Measurements from ENCODE around the gene WNT7A. TPM values are rescaled to one million over a fixed set of nuclear protein-coding genes. Genes with fewer than 3 reads are reported as not detected.
"Not testable (repeated sequence)": the region's sequence is repeated elsewhere in the genome, so short reads cannot be mapped to it uniquely, and the experiment has no call there.

WNT7A gene
- total RNA-seq, 1 donor from 2014 or later, result not detected

GRCh38 chr3:13858768-13859520, 20.9 kb downstream of the WNT7A start:
- Histone ChIP-seq H2AFZ (replicated peaks) (no peak overlapping the region), H3F3A (ENCODE audit: low read depth) (no peaks in the 10 kb centered on the region), H3K4me1 (peaks cover 11% of the 10 kb centered on the region), H3K36me3 (no peaks in the 10 kb centered on the region), H3K4me2 (no peak overlapping the region), H4K20me1 (ENCODE audit: low read depth) (no peaks in the 10 kb centered on the region), H3K9me3 (ENCODE audit: low read depth) (no peaks in the 10 kb centered on the region), H3K27ac (no peak overlapping the region), H3K79me2 (ENCODE audit: low read depth) (no peaks in the 10 kb centered on the region), H3K9ac (no peak overlapping the region), H3K4me3 (no peak overlapping the region), H3K27me3 (no peaks in the 10 kb centered on the region)
- TF ChIP-seq EZH2 (IDR thresholded peaks at IDR 0.05) (no peak), EZH2phosphoT487 (IDR thresholded peaks at IDR 0.05) (no peak)
- TF ChIP-seq, protein P1, sequence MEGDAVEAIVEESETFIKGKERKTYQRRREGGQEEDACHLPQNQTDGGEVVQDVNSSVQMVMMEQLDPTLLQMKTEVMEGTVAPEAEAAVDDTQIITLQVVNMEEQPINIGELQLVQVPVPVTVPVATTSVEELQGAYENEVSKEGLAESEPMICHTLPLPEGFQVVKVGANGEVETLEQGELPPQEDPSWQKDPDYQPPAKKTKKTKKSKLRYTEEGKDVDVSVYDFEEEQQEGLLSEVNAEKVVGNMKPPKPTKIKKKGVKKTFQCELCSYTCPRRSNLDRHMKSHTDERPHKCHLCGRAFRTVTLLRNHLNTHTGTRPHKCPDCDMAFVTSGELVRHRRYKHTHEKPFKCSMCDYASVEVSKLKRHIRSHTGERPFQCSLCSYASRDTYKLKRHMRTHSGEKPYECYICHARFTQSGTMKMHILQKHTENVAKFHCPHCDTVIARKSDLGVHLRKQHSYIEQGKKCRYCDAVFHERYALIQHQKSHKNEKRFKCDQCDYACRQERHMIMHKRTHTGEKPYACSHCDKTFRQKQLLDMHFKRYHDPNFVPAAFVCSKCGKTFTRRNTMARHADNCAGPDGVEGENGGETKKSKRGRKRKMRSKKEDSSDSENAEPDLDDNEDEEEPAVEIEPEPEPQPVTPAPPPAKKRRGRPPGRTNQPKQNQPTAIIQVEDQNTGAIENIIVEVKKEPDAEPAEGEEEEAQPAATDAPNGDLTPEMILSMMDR (IDR thresholded peaks at IDR 0.05), result no peak
- peaks cover 2% of the 10 kb centered on the region for H3K36me3 Mint-ChIP-seq
- DNase-seq (ENCODE audit: low spot score), result no peak
- peaks cover 5% of the 10 kb centered on the region for H3K27me3 Mint-ChIP-seq (ENCODE audit: insufficient read depth, low read depth)
- H3K4me1 Mint-ChIP-seq, result peaks cover 9% of the 10 kb centered on the region
- H3K4me3 Mint-ChIP-seq, result no peak overlapping the region
- no peak overlapping the region for H3K27ac Mint-ChIP-seq
- H3K9me3 Mint-ChIP-seq, result no peaks in the 10 kb centered on the region

- Histone ChIP-seq H3K9ac (no peak overlapping the region), H2AFZ (replicated peaks) (no peak overlapping the region), H3K4me2 (no peak overlapping the region), H3K36me3 (no peaks in the 10 kb centered on the region), H3K79me2 (ENCODE audit: low read depth) (no peaks in the 10 kb centered on the region), H3K27ac (no peak overlapping the region), H3F3A (ENCODE audit: low read depth) (no peaks in the 10 kb centered on the region), H3K4me3 (no peak overlapping the region), H3K27me3 (no peaks in the 10 kb centered on the region), H4K20me1 (ENCODE audit: low read depth) (no peaks in the 10 kb centered on the region), H3K4me1 (peaks cover under 1% of the 10 kb centered on the region), H3K9me3 (ENCODE audit: low read depth) (no peaks in the 10 kb centered on the region)
- H3K36me3 Mint-ChIP-seq, result peaks cover 2% of the 10 kb centered on the region
- peaks cover 3% of the 10 kb centered on the region for H3K4me1 Mint-ChIP-seq
- no peak overlapping the region for H3K27ac Mint-ChIP-seq
- no peak for DNase-seq (ENCODE audit: low spot score)
- peaks cover 6% of the 10 kb centered on the region for H3K27me3 Mint-ChIP-seq (ENCODE audit: insufficient read depth, low read depth)
- no peak for TF ChIP-seq EZH2phosphoT487 (IDR thresholded peaks at IDR 0.05)
- TF ChIP-seq, protein P1 (IDR thresholded peaks at IDR 0.05), result no peak
- no peak for TF ChIP-seq EZH2 (IDR thresholded peaks at IDR 0.05)
- H3K9me3 Mint-ChIP-seq, result no peaks in the 10 kb centered on the region
- no peak overlapping the region for H3K4me3 Mint-ChIP-seq
Measured at GRCh38 chr3:13857702-13858380, 22.0 kb downstream of the WNT7A start.

GRCh38 chr3:13856628-13857027, 23.2 kb downstream of the WNT7A start:
- not testable (repeated sequence) for H3K27ac Mint-ChIP-seq; H3K4me1 Mint-ChIP-seq; H3K27me3 Mint-ChIP-seq (ENCODE audit: insufficient read depth, low read depth); H4K20me1 ChIP-seq (ENCODE audit: low read depth); H3K9me3 Mint-ChIP-seq; H3K4me2 ChIP-seq; H3K4me3 Mint-ChIP-seq; H2AFZ ChIP-seq (replicated peaks); H3F3A ChIP-seq (ENCODE audit: low read depth); H3K27me3 ChIP-seq; H3K36me3 Mint-ChIP-seq; H3K36me3 ChIP-seq; H3K79me2 ChIP-seq (ENCODE audit: low read depth); DNase-seq (ENCODE audit: low spot score); H3K9ac ChIP-seq; H3K4me3 ChIP-seq; H3K27ac ChIP-seq; H3K4me1 ChIP-seq; H3K9me3 ChIP-seq (ENCODE audit: low read depth)

DNA sequence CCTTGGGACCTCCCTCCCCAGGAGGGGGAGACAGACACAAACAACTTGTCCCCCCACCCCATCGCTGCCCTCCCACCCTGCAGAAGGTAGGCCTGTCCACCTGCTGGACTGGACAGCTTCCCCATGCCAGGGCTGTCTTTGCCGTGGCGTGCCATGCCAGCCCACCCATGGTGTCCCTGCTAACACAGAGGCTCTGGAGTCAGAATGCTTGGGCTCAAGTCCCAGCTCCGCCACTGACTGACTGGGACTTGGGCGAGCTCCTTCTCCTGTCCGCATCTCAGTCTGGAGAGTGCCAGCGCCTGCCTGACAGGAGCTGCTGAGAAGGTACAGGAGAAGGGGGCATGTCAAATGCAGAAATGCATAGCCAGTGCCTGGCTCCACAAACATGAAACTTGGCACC, 23.9 kb downstream of the WNT7A start:
- Histone ChIP-seq H3K27me3 (no peaks in the 10 kb centered on the region), H3F3A (ENCODE audit: low read depth) (no peaks in the 10 kb centered on the region), H4K20me1 (ENCODE audit: low read depth) (no peaks in the 10 kb centered on the region), H2AFZ (replicated peaks) (no peak overlapping the region), H3K9me3 (ENCODE audit: low read depth) (no peaks in the 10 kb centered on the region), H3K9ac (no peak overlapping the region), H3K4me3 (no peak overlapping the region), H3K4me1 (no peaks in the 10 kb centered on the region), H3K4me2 (no peak overlapping the region), H3K36me3 (no peaks in the 10 kb centered on the region), H3K79me2 (ENCODE audit: low read depth) (no peaks in the 10 kb centered on the region), H3K27ac (no peak overlapping the region)
- DNase-seq (ENCODE audit: low spot score), result no peak
- no peak overlapping the region for H3K4me3 Mint-ChIP-seq
- TF ChIP-seq EZH2 (IDR thresholded peaks at IDR 0.05), result no peak
- TF ChIP-seq EZH2phosphoT487 (IDR thresholded peaks at IDR 0.05), result no peak
- TF ChIP-seq, protein P1 (IDR thresholded peaks at IDR 0.05), result no peak
- no peaks in the 10 kb centered on the region for H3K9me3 Mint-ChIP-seq
- H3K27me3 Mint-ChIP-seq (ENCODE audit: insufficient read depth, low read depth), result peaks cover 3% of the 10 kb centered on the region
- no peak overlapping the region for H3K27ac Mint-ChIP-seq
- H3K4me1 Mint-ChIP-seq, result peaks cover 12% of the 10 kb centered on the region
- no peaks in the 10 kb centered on the region for H3K36me3 Mint-ChIP-seq

Data from neural progenitor cell (in vitro differentiated cells).